HepG2 (cell line): Measurements from ENCODE around the gene OSBPL10. TPM values are rescaled to one million over a fixed set of nuclear protein-coding genes. Genes with fewer than 3 reads are reported as not detected.

Experiments
- ATAC-seq: fragments of 200-7000 bp; cut with Tn5 transposase; 3 replicates; pipeline ENCODE4 v1.9.1; 2020; ENCODE audit warnings: mild to moderate bottlenecking, moderate library complexity
- BruUV-seq: library from RNA; stranded (reverse); fragments of 400-500 nt; replicated peaks from 2 replicates; lab custom pipeline; 2021; lab: Mats Ljungman, UMichigan
- CTCF ChIA-PET: fragments of 300-600 bp; formaldehyde crosslinking; extraction: SDS; loops from one replicate; lab custom pipeline; 2021; ENCODE audit warnings: low total read pairs, inconsistent platforms, low intra/inter-chr PET ratio; lab: Yijun Ruan, JAX
- POLR2A ChIA-PET: fragments of 350-600 bp; sonication (Branson Sonifier 250); formaldehyde crosslinking; loops from one replicate; lab custom pipeline; 2020; ENCODE audit warnings: antibody characterized with exemption, inconsistent platforms; lab: Yijun Ruan, JAX
- DNase-seq: peaks from one replicate; pipeline ENCODE4 v3.0.0-alpha.2; 2015; ENCODE audit warnings: low spot score
- FAIRE-seq: peaks from 3 replicates; lab custom pipeline; 2011; peaks lifted over from hg19 to GRCh38; lab: Jason Lieb, UNC
- H2AFZ ChIP-seq: one replicate; pipeline ENCODE4 v1.6.1; 2011; ENCODE audit warnings: low read length, inconsistent platforms
- H3K27ac ChIP-seq: fragments of 300-600 bp; 3 replicates; pipeline ENCODE4 v1.8.0; 2011; ENCODE audit warnings: mixed run types, mild to moderate bottlenecking, mixed read lengths, low read length, inconsistent platforms; ENCODE audit not compliant: insufficient read depth; ENCODE audit errors: extremely low read length
- H3K27me3 ChIP-seq, 2 experiments: fragments of 200-600 bp in 1 of 2; 2 replicates in 1 of 2; 3 replicates in 1 of 2; pipeline versions ENCODE4 v1.6.0 to v1.8.0; 2011; ENCODE audit warnings: low read length in 2 of 2, mild to moderate bottlenecking in 2 of 2, moderate library complexity in 2 of 2, inconsistent platforms in 1 of 2; ENCODE audit not compliant: insufficient read depth in 2 of 2, control insufficient read depth in 1 of 2
- H3K36me3 ChIP-seq, 2 experiments: fragments of 200-600 bp in 1 of 2; replicated peaks in 1 of 2; 2 replicates in 1 of 2; 3 replicates in 1 of 2; pipeline versions ENCODE4 v1.5.1 to v1.8.0; 2011; ENCODE audit warnings: low read length in 2 of 2, inconsistent platforms in 1 of 2; ENCODE audit not compliant: insufficient read depth in 2 of 2, control insufficient read depth in 1 of 2
- H3K4me1 ChIP-seq: 2 replicates; pipeline ENCODE4 v1.5.1; 2012; ENCODE audit warnings: low read length, inconsistent platforms; ENCODE audit not compliant: insufficient read depth
- H3K4me2 ChIP-seq: 2 replicates; pipeline ENCODE4 v1.6.0; 2011; ENCODE audit warnings: low read depth, low read length, inconsistent platforms
- H3K4me3 ChIP-seq, 3 experiments: fragments of 200-600 bp in 1 of 3; sonication (generic), shearing (Covaris generic) in 1 of 3; replicated peaks in 1 of 3; 2 replicates each; pipeline ENCODE4 v1.5.1; 2011 to 2016; ENCODE audit warnings: low read length in 3 of 3, inconsistent platforms in 2 of 3, low read depth in 2 of 3, mild to moderate bottlenecking in 2 of 3, control low read depth in 1 of 3, mixed read lengths in 1 of 3; ENCODE audit not compliant: insufficient read depth in 1 of 3
- H3K79me2 ChIP-seq: one replicate; pipeline ENCODE4 v1.6.1; 2011; ENCODE audit warnings: low read length, inconsistent platforms; ENCODE audit not compliant: insufficient read depth
- H3K9ac ChIP-seq: 2 replicates; pipeline ENCODE4 v1.6.0; 2011; ENCODE audit warnings: mild to moderate bottlenecking, low read depth, low read length, inconsistent platforms; ENCODE audit not compliant: insufficient read depth
- H3K9me3 ChIP-seq: 2 replicates; pipeline ENCODE4 v1.5.1; 2012; ENCODE audit warnings: mild to moderate bottlenecking, low read length
- H4K20me1 ChIP-seq: 2 replicates; pipeline ENCODE4 v1.6.0; 2011; ENCODE audit warnings: inconsistent platforms, mild to moderate bottlenecking, low read length, moderate library complexity; ENCODE audit not compliant: insufficient read depth
- GFI1 ChIP-seq: sonication (generic); formaldehyde crosslinking; IDR thresholded peaks from 2 replicates; pipeline ENCODE4 v1.5.0; 2020; ENCODE audit warnings: missing genetic modification reagents, mild to moderate bottlenecking, borderline replicate concordance
- NR0B2 ChIP-seq: sonication (generic); formaldehyde crosslinking; IDR thresholded peaks from 2 replicates; pipeline ENCODE4 v1.4.0; 2020; ENCODE audit warnings: mild to moderate bottlenecking, missing genetic modification reagents
- SP1 ChIP-seq, 2 experiments: fragments of 450-650 bp in 1 of 2; sonication (generic) in 1 of 2; formaldehyde crosslinking in 1 of 2; IDR thresholded peaks; 2 replicates each; pipeline versions ENCODE4 v1.4.0 to v1.6.1; 2016 to 2020; ENCODE audit warnings: missing genetic modification reagents in 1 of 2
- ZBTB4 ChIP-seq: sonication (generic); formaldehyde crosslinking; IDR thresholded peaks from 2 replicates; pipeline ENCODE4 v1.4.0; 2020; ENCODE audit warnings: missing genetic modification reagents, mild to moderate bottlenecking, borderline replicate concordance
- ZC3H4 ChIP-seq: sonication (generic); formaldehyde crosslinking; IDR thresholded peaks from 2 replicates; pipeline ENCODE4 v1.4.0; 2020; ENCODE audit warnings: missing genetic modification reagents, borderline replicate concordance
- ZNF687 ChIP-seq: sonication (generic); formaldehyde crosslinking; IDR thresholded peaks from 2 replicates; pipeline ENCODE4 v1.5.1; 2020; ENCODE audit warnings: mild to moderate bottlenecking, missing genetic modification reagents, moderate library complexity
- ZNF773 ChIP-seq: sonication (generic); formaldehyde crosslinking; IDR thresholded peaks from 2 replicates; pipeline ENCODE4 v1.4.0; 2020; ENCODE audit warnings: missing genetic modification reagents, borderline replicate concordance
- ZNF788 ChIP-seq: sonication (generic); formaldehyde crosslinking; IDR thresholded peaks from 2 replicates; pipeline ENCODE4 v1.5.0; 2020; ENCODE audit warnings: mild to moderate bottlenecking, missing genetic modification reagents, borderline replicate concordance
- WGBS: methylation state at CpG from one replicate; pipeline ENCODE4 v1.1.6; 2017; ENCODE audit warnings: low lambda C conversion rate; 5-methylcytosine and 5-hydroxymethylcytosine counted together
- in situ Hi-C: cut with HindIII; loops from 2 replicates; pipeline ENCODE4 v1.10.0; 2017; ENCODE audit warnings: low pct_unique_long_range_greater_than_20kb; ENCODE audit not compliant: extremely low pct_ligation_motif_present
- intact Hi-C: fragments of 100-400 bp; cut with micrococcal nuclease; formaldehyde crosslinking; loops from one replicate; pipeline ENCODE4 v1.10.0; 2022; ENCODE audit not compliant: unreplicated experiment
- polyA plus RNA-seq, 8 experiments: library from polyadenylated mRNA; depleted of rRNA in 3 of 8; stranded (reverse) in 7 of 8; unstranded in 1 of 8; fragments of >200 nt; fragmentation: Illumina TruSeq in 4 of 8; extraction: Trizol in 4 of 8; gene quantifications; 2 replicates each; pipeline versions ENCODE4 v1.2.1 to v1.2.3, GENCODE V29; 2011 to 2016; ENCODE audit warnings: low read depth in 4 of 8, missing spikeins in 1 of 8, mixed read lengths in 1 of 8; ENCODE audit not compliant: insufficient read depth in 1 of 8
- total RNA-seq, 5 experiments: library from RNA; depleted of rRNA; stranded (reverse); fragments of >200 nt; fragmentation: Illumina TruSeq; extraction: Trizol; gene quantifications; 2 replicates each; pipeline ENCODE4 v1.2.3, GENCODE V29; 2016; ENCODE audit warnings: low read depth in 1 of 5
- TF ChIP-seq, protein P1 (sequence below): sonication (generic); formaldehyde crosslinking; IDR thresholded peaks from 2 replicates; pipeline ENCODE4 v1.5.1; 2020; ENCODE audit warnings: mild to moderate bottlenecking, missing genetic modification reagents

The OSBPL10 gene
- total and polyA plus RNA-seq, 2 of the 13 experiments (the other 11 are each of a cell fraction or from before 2014, with no cell fraction given): 10.3 to 28.6 TPM

GRCh38 chr3:31953091-31953490, 28.0 kb downstream of the OSBPL10 start (continued):
- TF ChIP-seq ZNF687 (CRISPR knock-in tag): no peak
- TF ChIP-seq, protein P1, sequence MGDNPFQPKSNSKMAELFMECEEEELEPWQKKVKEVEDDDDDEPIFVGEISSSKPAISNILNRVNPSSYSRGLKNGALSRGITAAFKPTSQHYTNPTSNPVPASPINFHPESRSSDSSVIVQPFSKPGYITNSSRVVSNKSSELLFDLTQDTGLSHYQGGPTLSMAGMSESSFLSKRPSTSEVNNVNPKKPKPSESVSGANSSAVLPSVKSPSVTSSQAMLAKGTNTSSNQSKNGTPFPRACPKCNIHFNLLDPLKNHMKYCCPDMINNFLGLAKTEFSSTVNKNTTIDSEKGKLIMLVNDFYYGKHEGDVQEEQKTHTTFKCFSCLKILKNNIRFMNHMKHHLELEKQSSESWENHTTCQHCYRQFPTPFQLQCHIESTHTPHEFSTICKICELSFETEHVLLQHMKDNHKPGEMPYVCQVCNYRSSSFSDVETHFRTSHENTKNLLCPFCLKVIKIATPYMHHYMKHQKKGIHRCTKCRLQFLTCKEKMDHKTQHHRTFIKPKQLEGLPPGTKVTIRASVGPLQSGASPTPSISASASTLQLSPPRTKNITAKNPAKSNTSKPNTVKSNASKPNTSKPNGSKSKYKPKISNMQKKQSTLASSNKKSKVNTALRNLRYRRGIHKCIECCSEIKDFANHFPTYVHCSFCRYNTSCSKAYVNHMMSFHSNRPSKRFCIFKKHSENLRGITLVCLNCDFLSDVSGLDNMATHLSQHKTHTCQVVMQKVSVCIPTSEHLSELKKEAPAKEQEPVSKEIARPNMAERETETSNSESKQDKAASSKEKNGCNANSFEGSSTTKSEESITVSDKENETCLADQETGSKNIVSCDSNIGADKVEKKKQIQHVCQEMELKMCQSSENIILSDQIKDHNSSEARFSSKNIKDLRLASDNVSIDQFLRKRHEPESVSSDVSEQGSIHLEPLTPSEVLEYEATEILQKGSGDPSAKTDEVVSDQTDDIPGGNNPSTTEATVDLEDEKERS: no peak

DNA sequence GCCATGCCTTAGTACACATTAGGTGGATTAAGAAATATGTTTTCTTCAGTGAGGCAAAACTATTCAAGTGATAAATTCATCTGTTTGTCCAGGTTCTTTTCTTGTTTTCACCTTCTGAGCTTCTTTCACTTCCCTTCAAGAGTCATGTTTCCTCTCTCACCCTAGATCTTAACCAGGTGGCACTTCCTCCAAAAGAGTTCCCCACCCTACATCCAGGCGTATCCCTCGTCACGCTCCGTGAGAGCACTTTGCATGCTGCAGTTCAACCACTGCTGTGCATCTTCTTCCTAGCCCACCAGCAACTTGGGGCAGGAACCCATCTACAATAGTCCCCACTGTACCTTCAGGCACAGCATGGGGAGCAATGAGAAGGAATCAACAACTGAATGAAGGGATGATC, 28.9 kb downstream of the OSBPL10 start:
- H3K27ac ChIP-seq: no peak overlapping the region
- no peak for TF ChIP-seq NR0B2 (CRISPR knock-in tag)
- no peak for TF ChIP-seq GFI1
- no peak for TF ChIP-seq ZNF788 (CRISPR knock-in tag)
- no peak for TF ChIP-seq SP1 (IDR thresholded peaks at IDR 0.05)
- no peak for TF ChIP-seq SP1 (CRISPR knock-in tag; IDR thresholded peaks at IDR 0.05)
- no peak for TF ChIP-seq ZNF773 (CRISPR knock-in tag)
- TF ChIP-seq ZC3H4 (CRISPR knock-in tag): no peak
- no peak for TF ChIP-seq ZBTB4 (CRISPR knock-in tag)

More for the DNA sequence above, 28.9 kb downstream of the OSBPL10 start:
- Histone ChIP-seq H2AFZ (no peak overlapping the region), H3K4me2 (no peak overlapping the region), H3K36me3 (peaks cover 0 to 1% of the 10 kb centered on the region in 2 experiments; a peak in 1 of 5 replicates), H4K20me1 (no peaks in the 10 kb centered on the region), H3K79me2 (peaks cover 67% of the 10 kb centered on the region), H3K9ac (no peak overlapping the region), H3K4me3 (no peak overlapping the region), H3K9me3 (peaks cover 12% of the 10 kb centered on the region), H3K27me3 (no peaks in the 10 kb centered on the region), H3K4me1 (peaks cover 21% of the 10 kb centered on the region)
- CTCF ChIA-PET: no interaction called here
- WGBS: 86% methylated on average over 4 of the region's 4 CpGs
- intact Hi-C loops: no loop called here
- FAIRE-seq (no peak), DNase-seq (no peak), ATAC-seq (no peak)
- in situ Hi-C loops: no loop called here
- POLR2A ChIA-PET: no interaction called here
- no TSS peak for BruUV-seq
